ENCODE data around the gene FBXL5.

FBXL5 gene

DNA sequence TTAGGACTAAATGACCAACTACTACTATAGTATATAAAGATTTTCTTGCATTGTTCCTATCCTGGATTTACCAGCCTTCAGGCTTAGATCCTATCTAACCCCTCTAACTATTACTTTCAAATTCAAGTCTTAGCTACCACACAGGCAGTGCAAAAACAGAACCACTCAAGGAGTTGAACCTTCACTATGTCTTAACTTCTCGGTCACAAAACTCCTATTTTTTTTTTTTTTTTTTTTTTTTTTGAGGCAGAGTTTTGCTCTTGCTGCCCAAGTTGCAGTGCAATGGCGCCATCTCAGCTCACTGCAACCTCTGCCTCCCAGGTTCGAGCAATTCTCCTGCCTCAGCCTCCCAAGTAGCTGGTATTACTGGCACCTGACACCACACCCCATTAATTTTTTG lies 20.2 kb upstream of the FBXL5 start:
- DNase-seq, result no peak

DNA sequence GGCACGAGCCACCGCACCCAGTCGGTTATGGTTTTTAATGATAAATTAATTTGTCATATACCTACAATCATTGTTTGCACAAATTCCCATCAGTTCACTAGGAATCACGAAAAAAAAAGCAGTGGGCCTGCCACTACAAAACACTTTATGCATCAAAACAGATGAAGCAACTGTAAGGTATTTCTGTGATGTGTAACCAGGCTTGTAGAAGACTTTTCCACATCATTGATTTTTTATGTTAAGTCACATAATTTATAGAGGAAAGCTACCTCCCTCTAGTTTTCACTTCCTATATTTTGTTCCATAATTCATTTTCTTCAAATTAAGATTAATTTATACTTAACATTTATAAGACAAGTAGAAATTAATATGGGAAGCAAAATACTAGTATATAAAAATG lies 19.8 kb upstream of the FBXL5 start:
- no peak for DNase-seq

DNA sequence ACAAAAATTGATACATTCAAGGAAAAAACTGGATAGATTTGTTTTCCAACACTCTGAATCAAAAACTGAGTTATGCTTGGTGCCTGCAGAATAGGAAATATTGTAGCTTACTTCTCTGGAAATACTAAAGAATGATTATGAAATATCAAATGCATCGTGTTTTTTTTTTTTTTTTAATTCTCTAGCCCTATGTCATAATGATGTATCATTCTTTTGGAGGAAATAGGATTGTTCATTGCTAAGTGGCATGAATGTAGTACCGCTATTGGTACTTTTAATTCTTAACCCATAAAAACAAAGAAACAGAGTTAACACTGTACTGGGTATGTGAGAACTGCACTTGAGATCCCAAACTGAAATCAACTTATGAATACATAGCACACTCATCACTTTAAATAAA lies 18.9 kb upstream of the FBXL5 start:
- no peak for DNase-seq

DNA sequence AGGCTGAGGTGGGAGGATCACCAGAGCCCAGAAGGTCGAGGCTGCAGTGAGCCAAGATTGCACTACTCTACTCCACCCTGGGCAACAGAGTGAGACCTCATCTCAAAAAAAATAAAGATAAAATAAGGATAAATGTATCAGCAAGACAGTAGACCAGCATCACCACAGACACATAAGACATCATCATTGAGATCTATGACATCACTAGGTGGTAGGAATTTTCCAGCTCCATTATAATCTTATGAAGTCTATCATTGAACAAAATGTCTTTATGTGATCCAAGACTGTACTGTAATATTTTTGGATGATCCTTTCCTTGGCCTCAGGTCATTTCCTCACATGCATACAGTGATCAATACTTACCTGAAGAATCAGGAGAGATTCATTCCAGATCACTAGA lies 18.2 kb upstream of the FBXL5 start:
- DNase-seq, result no peak

DNA sequence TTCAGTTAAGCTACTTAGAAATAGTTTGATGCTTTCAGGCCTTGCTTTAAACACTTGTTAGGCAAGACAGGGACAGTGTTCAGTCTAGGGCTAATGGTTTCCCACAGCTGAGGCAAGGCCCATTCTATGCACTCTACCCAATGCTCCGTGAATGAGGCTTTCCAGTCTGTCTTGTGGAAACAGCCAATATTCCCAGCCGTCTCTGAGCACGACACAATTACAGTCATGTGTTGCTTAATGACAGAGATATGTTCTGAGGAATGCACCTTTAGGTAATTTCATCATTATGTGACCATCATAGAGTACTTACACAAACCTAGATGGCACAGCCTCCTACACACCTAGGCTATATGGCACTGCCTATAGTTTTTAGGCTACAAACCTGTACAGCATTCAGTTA lies 16.9 kb upstream of the FBXL5 start:
- no peak for DNase-seq

DNA sequence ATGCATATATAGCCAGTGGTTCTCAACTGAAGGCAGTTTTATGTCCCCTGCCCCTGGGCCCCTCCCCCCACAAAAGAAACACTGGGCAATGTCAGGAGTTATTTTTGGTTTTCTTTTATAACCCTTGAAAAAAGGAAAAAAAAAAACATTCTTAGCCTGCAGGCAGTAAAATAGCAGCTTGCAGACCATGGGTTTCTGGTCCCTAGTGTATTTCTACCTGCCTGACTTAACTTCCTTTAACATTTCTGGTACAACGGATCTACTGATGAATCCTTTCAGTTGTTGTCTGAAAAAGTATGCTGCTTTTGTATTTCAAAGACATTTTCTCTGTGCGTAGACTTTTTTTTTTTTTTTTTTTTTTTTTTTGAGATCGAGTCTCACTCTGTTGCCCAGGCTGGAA lies 15.4 kb upstream of the FBXL5 start:
- DNase-seq, result no peak

DNA sequence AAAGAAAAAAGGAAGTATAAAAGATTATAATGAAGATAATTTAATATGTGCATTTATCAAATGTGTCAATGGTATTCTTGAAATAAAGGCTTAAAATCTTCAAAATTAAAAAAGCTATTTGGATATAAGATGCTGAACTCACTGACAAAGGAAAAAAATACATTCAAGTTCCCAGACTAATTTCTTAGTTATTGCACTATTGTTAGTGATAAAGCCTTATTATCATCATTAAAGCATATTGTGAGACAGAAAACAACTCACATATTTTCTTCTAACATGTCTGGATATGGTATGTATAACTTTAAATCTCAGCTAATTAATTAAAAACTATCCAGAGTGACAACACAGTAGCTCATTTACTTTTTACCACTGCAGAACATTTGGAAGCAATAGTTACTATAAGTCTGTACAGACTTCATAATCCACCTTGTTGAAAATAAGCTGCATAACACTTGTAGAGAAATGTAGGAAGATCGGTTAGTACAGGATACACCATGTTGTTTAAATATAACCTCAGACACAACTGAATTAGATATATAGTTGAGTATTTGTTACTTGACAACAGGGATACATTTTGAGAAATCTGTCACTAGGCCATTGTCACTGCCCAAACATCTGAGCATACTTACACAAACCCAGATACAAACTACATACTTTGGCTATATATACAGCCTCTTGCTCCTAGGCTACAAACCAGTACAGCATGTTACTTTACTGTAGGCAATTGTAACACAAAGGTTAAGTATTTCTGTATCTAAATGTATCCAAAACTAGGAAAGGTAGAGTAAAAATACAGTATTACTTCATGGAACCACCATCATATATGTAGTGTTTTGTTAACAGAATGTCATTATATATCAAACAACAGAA lies 13.6 kb upstream of the FBXL5 start:
- DNase-seq, result no peak

DNA sequence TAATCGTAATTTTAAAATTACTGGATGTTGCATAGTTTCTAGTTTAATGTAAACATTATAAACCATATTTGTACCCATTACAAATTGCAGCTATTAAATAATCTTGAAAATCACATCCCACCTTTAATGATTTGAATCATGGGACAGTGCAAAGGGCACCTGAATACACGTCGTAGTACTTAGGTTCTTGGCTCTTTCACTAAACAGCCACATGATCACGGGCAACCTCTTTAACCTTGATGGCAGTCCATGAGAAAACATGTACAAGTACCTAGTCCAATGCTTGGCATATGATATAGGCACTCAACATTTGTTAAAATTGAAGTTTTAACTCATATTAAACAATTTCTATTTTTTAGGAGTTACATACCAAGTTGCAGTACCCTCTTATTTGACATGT lies 11.8 kb upstream of the FBXL5 start:
- DNase-seq, result no peak

DNA sequence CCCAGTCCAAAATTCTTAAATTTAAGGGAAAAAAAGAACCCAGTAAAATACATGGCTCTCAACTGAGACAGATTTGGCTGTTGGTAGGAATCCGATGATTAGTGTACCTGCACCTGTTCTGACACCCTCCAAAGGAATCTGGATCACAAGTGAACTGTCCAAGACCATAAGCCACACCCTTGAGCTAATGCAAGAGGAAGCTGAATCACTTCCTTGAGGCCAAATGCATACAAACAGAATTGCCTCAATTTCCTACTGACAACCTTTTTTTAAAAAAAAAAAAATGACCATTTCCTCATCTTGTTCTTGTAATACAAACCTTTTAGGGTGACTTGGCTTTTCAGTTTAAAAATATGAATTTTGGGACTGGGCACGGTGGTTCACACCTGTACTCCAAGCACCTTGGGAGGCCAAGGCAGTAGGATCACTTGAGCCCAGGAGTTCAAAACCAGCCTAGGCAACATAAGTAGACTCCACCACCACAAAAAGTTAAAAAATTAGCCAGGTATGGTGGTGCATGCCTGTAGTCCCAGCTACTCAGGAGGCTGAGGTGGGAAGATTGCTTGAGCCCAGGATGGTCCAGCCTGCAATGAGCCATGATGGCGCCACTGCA lies 10.7 kb upstream of the FBXL5 start:
- no peak for DNase-seq

DNA sequence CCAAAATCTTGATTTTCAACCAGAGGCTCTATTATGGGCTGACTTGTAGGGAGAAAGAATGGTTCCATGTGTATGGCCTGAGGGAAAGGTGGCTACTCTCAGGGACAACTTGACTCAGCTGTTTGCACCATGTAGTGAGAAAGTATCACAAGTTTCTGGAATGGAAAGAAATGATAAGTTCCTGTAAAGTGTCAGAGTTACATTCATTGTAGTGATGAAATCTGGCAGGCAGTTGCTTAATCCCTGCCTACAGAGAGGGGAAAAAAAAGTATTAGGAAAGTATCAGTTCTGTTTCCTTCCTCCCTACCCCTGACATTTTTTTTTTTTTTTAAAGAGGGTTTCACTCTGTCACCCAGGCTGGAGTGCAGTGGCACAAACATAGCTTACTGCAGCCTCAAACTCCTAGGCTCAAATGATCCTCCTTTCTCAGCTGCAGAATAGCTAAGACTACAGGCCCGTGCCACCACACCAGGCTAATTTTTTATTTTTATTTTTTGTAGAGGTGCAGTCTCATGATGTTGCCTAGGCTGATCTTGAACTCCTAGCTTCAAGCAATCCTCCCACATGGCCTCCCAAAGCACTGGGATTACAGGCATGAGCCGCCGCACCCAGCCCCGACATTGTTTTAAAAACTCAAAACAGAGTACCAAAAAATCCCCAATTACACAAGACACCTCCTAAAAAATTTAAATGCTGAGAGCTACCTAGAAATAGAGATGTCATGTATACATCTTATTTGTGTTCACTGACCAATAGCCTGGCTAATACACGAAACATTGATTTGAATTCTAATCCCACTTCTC lies 4.8 kb upstream of the FBXL5 start:
- no peak for DNase-seq

DNA sequence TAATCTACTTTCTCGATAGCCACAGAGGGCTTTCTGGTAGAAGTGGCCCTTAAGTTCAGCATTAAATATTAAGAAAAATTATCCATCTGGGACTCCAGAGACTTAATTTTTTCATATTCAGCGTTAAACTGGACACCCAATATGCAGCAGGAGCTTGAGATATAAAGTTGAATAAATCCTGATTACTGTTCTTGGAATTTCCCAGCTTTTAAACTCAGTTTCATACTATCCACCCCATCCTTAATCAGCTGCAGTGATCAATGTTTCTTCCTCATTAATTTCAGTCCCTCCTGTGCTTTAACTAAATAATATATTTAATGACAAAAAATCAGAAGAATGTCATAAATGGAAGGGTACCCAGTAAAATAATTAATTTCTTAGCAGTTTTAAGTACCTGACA lies 3.6 kb upstream of the FBXL5 start:
- no peak for DNase-seq

DNA sequence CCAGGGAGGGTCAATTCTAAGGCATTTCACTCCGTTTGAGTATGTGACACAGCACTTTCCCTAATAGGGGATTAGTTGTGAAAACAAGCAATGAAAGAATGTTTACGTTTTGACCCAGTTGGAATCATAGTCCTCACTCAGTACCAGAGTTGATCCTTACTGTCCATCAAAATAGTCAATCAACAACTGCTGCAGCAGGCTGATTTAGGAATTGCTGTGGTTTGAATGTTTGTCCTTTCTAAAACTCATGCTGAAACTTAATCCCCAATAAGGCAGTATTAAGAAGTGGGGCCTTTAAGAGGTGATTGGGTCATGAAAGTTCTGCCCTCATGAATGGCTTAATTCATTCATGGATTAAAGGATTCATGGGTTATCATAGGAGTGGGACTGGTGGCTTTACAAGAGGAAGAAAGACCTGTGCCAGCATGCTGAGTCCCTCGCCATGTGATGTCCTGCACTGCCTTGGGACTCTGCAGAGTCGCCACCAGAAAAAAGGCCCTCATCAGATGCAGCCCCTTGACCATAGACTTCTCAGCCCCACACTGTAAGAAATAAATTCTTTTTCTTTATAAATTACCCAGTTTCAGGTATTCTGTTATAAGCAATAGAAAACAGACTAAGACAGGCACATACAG lies 3.1 kb upstream of the FBXL5 start:
- DNase-seq, result no peak

DNA sequence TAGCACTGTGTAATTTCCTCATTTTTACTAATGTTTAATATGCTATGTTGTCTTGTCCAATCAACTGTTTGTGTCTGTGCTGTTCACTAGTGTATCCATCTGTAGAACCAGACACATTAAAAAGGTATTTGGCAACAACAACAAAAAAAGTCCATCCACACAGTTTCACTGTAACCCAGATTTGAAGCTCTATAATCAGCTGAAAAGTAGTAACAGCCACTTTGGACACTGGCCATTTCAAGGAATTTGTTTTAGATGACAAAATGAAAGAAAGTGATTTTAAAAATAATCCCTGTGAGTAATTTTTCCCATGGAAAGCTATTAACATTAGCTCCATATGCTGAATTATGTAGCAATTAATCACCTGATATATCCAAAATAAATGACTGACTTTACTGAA lies 2.2 kb upstream of the FBXL5 start:
- no peak for DNase-seq

DNA sequence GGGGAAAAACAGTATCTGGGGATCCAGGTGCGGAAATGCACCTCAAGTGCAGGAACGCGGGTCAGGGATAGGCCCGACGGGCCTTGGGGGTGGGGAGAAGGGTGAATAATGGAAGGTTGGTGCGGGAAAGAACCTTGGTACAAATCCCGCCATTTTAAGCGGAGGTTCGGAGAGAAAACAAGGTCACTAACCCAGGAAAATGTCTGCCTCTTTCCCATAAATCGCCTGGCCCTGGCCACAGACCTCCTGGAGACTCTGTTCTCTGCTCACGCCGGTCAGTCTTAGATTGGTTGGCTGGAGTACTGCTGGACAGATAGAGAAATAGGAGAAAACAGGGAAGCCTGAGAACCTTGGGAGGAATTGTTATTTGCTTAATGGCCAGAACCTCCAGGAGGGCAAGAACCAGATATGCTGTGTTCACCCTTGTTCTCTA lies 897 bp upstream of the FBXL5 start:
- no peak for DNase-seq

DNA sequence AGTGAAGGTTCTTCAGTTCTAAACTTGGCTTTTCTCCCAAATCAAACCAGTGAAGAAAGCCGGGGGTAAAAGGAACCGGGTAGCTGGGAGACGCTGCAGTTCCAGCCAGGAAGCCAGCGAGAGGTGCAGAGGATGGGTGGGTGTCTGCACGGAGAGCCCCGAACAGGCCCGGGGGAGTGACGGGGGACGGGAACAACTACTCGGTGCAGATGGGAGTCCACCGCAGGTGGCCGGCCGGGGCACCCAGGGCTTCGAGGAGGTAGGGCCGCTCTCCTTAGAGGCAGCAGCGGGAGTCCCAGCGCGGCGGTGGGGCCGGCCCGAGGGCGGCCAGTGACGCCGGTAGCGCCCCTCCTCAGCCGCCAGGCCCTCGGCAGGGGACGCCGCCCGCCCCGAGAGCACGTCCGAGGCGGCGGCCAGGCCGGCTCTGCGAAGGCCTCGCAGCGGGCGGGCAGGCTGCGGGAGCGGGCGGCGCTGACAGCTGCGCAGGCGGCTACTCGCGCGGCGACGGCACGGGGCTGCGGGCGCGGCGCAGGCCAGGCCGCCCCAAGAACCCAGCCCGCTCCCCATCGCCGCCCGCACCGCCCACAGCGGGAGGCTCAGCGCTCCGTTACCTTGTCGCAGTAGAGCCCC lies 449 bp downstream of the FBXL5 start:
- peak; percentile 31 for DNase-seq

DNA sequence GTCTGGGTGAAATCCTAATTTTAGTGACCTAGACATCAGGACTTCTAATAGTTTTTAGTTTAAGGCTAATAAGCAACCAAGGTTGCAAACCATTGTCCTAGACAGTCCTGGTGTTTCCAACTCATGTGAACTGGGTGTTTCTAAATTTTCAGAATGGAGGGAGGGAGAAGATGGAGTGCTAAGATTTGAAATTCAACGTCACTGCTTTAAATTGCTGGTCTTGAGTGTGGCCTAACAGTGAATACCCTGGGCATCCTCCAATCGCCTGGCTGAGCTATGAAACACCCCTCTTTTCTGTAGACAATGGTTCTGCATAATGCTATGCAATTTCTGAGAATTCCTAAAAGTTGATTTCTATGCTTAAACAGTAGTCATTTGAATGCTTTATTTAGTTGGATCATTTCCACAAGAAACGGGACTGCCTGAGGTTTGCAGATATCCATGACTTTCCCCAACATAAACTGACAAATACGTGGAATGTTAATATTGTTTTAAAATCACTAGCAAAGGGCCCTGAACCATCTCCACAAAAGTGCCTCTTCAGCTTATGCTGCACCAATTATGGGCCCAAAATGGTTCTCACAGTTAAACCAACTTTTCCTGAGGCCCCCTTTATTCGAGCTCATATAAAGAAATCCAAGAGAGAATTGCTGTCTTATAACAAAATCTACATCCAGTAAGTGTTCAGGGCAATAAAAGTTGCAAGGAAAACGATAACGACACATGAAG lies 1.1 kb downstream of the FBXL5 start:
- no peak for DNase-seq

DNA sequence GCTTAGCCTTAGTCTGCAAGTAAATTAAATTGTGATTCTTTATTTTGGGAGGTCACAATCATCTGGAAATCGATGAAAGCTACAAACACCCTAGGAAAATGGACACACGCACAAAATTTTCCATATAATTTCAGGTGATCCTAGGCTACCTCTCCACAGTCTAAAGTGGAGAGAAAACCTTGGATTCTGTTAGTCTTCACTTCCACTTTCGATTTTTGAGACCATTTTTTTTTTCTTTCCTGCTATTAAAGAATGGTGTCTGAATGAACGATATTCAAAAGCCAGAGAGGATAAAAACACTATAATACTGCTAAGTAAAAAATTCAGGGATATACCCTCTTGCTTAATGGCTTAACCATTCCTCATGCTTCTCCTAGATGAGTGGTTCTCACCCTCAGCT lies 1.7 kb downstream of the FBXL5 start:
- DNase-seq, result no peak

DNA sequence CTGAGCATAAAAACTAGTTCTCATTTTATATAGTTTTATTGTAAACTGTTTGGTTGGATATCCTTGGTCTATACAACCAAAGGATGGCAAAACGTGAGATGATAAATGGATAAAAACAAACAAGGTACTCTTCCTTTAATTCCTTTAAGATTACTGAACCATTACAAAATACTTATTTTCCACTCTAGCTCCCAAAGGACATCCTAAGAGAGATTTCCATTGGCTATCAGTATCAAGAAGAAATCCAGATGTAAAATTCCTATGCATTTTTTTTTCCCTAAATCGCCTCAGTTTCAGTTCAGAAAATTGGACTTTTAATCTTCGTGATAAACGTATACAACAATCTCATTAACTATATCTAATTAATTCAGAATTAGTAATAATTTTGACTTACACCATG lies 2.3 kb downstream of the FBXL5 start:
- DNase-seq, result no peak

DNA sequence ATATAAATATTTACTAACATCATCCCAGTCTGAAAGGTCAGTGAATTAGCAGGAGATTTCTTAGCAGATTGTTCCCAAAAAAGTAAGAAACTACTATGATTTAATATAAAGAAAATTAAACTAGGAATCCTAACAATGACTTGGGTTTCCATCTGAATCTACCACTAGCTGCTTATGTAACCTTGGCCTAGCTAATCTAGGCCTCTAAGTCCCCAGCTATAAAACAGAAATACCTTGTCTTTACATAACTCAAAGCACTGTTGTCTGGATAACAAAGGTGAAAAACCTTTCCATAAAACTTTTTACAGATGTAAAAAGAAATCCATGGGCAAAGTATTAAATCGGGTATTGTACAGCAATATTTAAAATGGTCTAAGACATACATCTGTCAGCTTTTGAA lies 3.0 kb downstream of the FBXL5 start:
- no peak for DNase-seq

DNA sequence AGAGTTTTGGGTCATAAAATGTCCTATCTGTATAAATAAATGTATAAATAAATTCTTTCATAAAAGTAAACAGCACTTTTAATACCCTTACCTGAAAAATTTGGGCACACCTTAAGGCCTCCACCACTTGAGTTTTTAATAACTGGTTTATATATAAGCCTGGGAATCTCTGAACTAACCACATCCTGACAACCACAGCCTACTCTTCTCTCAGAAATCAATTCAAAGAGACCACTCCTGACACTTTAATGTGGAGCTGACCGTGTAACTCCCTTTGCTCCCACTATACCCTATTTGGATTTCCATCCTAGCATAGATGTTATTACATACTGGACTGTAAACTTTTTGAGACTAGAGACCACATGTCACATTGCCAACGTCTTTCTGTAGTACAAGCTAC lies 3.5 kb downstream of the FBXL5 start:
- no peak for DNase-seq

DNA sequence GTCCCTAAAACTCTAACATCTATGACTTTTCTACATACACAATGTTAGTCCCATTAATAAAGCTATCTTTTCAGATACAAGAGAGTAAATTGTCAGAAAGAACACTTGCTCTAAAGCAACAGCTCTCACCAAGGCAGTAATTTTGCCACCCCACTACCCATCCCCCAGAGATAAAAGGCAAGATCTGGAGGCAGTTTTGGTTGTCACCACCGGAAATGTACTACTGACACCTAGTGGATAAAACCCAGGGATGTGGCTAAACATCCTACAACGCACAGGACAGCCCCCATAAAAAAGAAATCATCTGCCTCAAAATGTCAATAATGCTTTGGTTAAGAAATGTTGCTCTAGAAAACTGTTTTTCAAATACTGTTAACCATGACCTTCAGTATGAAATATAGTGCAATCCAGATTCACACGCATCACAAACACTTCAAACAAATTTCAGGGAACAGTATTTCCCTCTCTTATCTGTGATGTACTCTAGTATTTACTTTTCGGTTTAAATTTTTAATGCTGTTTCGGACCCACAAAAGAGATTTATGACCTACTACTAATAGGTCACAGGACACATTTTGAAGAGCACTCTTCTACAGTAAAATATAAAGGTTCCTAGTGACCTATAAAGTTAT lies 5.1 kb downstream of the FBXL5 start:
- DNase-seq, result peak; percentile 10

DNA sequence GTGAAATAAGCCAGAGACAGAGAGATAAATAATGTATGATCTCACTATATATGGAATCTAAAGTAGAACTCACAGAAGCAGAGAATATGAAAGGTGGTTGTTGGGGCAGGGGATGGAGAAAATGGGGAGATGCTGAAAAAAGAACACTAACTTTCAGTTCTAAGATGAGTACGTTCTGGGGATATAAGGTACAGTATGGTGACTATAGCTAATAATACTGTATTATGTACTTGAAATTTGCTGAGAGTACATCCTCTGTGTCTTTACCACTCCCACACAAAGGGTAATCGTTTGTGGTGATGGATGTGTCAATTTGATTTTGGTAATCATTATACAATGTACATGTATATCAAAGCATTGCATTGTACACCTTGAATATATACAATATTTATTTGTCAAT lies 6.6 kb downstream of the FBXL5 start:
- DNase-seq, result no peak

Measured in stimulated activated CD4-positive, alpha-beta T cell treated with anti-CD3 and anti-CD28 coated beads, Interleukin-12 subunit alpha, Interleukin-12 subunit beta, amount 100 ng/mL, for 4 hours (primary cell).